T follicular helper cell (primary cell): ENCODE results near the gene PIAS2.

Source experiments
- DNase-seq: peaks from one replicate; pipeline ENCODE4 v3.0.0-alpha.2; 2020; ENCODE audit warnings: low read depth

PIAS2 gene

GRCh38 chr18:46761059-46761769, 156.1 kb downstream of the PIAS2 start:
- no peak for DNase-seq

- no peak for DNase-seq
Observed at GRCh38 chr18:46759890-46760289, 157.4 kb downstream of the PIAS2 start.

GRCh38 chr18:46756559-46757201, 160.6 kb downstream of the PIAS2 start, which contains the start of gene ST8SIA5:
Gene ST8SIA5 (minus strand): TSS chr18:46757053. CDS start chr18:46756508, 545 bp downstream.
- no peak for DNase-seq

- no peak for DNase-seq
Observed at GRCh38 chr18:46756025-46756558, 161.2 kb downstream of the PIAS2 start.

GRCh38 chr18:46755315-46756024, 161.8 kb downstream of the PIAS2 start:
- DNase-seq: no peak

- no peak for DNase-seq
Observed at GRCh38 chr18:46754661-46755292, 162.5 kb downstream of the PIAS2 start.

- no peak for DNase-seq
Observed at GRCh38 chr18:46754188-46754587, 163.1 kb downstream of the PIAS2 start.
